Measurements from ENCODE around the gene DACT2.

DACT2 gene

DNA sequence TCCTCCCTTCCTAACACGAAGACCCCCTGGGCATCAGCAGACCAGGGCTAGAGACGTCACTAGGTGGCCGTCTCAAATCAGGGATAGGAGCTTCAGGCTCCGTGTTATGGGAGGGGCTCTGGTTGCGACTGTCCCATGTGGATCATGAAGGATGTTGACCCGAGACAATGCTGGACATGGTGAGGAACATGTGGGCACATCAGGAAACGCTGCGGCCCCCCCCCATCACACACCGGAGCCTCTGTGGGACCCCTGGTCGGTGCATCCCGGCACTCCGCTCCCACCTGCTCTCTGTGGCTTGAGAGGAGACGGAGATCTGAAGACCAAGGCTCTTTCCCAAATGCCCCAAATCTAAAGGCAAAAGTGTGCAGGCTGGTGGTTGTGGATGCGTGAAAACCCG lies 54.2 kb downstream of the DACT2 start:
- Histone ChIP-seq H3K36me3 (ENCODE audit: control insufficient read depth, low read depth, low read length) (no peaks in the 10 kb centered on the region), H3K27ac (ENCODE audit: low read length) (no peak overlapping the region), H3K9ac (ENCODE audit: low read length) (no peak overlapping the region), H3K4me3 (ENCODE audit: low read length) (no peak overlapping the region), H3K27me3 (ENCODE audit: control insufficient read depth, insufficient read depth, low read length) (no peaks in the 10 kb centered on the region), H3K9me3 (ENCODE audit: control insufficient read depth, low read depth, low read length) (no peaks in the 10 kb centered on the region), H3K4me1 (ENCODE audit: control insufficient read depth, low read depth, low read length) (no peaks in the 10 kb centered on the region)

DNA sequence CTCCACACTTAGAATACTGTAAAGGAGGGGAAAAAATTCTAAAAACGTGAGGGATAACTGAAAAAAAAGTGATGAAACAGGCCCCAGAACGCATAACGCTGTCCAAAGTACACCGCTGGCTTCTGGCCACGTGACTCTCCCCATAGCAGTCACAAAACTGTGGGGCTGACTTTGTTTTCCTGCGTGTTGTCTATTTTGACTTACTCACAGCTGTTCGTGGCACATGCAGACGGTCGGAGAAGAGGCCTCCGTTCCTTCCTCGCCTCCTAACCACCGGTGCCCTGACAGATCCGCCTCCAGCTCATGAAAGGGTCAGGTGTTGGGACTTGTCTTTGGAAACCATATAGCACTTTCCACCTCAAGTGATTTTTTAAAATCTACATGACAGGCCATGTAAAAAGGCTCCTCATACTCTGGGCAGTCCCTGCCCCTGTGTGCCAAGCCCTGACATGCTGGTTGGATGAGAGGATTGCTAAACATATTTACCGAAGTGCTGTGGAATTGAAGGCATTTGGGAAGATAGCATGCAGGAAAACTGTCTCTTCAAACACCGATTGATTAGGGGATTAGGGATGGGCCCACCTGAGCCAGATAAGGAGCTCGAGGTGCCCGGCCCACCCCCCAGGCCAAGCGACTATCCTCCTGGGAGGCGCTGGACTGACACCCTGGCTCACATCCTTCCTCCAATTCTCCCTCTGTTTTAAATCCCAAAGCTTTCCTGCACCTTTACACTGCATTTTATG lies 54.8 kb downstream of the DACT2 start:
- Histone ChIP-seq H3K36me3 (ENCODE audit: control insufficient read depth, low read depth, low read length) (no peaks in the 10 kb centered on the region), H3K9ac (ENCODE audit: low read length) (no peak overlapping the region), H3K27ac (ENCODE audit: low read length) (no peak overlapping the region), H3K4me1 (ENCODE audit: control insufficient read depth, low read depth, low read length) (no peaks in the 10 kb centered on the region), H3K4me3 (ENCODE audit: low read length) (no peak overlapping the region), H3K9me3 (ENCODE audit: control insufficient read depth, low read depth, low read length) (no peaks in the 10 kb centered on the region), H3K27me3 (ENCODE audit: control insufficient read depth, insufficient read depth, low read length) (no peaks in the 10 kb centered on the region)

DNA sequence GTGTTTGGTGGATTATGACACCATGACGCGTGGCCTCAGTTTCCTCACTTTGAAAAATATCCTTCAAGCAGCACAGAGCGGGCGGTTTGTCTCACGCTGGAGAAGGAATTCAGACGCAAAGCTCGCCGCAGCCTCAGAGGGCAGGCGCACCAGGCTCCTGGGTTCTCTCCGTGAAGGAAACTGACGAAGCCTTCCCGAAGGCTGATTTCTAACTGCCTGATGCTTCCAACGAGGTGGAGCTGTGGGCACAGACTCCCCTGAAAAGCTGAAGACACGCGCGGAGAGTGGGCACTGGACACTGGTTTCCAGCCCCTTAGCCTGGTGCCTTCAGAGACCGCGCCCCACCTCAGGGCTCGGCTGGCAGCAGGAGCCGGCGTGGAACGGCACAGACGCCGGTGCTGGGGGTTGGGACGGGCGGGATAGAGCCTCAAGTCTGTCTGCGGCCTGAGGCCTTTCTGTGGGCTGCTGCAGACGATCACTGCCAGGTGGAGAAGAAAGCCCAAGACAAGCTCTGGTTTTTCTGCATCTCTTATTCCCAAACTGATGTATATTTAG lies 56.1 kb downstream of the DACT2 start:
- Histone ChIP-seq H3K27ac (ENCODE audit: low read length) (no peak overlapping the region), H3K36me3 (ENCODE audit: control insufficient read depth, low read depth, low read length) (no peaks in the 10 kb centered on the region), H3K4me1 (ENCODE audit: control insufficient read depth, low read depth, low read length) (no peaks in the 10 kb centered on the region), H3K4me3 (ENCODE audit: low read length) (no peak overlapping the region), H3K9me3 (ENCODE audit: control insufficient read depth, low read depth, low read length) (no peaks in the 10 kb centered on the region), H3K27me3 (ENCODE audit: control insufficient read depth, insufficient read depth, low read length) (no peaks in the 10 kb centered on the region), H3K9ac (ENCODE audit: low read length) (no peak overlapping the region)

DNA sequence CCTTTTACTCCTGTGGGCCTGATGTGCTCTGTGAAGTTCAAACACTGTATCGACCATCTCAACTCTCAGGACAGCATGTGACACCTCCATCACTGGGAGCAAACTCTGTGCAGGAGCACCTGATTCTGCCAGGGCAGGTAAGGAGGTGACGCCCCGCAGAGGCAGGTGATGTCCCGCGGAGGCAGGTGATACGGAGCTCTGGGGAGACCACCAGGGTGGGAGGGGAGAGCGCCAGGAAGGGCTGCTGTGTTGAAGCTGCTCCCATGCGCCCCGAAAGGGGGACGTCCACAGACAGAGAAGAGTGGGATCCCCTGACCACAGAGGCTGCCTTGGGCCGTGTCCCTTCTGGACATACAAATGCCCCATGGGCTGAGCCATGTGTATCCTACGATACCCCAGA lies 58.3 kb downstream of the DACT2 start:
- no peak overlapping the region for H3K27ac ChIP-seq (ENCODE audit: low read length)
- no peaks in the 10 kb centered on the region for H3K4me1 ChIP-seq (ENCODE audit: control insufficient read depth, low read depth, low read length)
- no peaks in the 10 kb centered on the region for H3K9me3 ChIP-seq (ENCODE audit: control insufficient read depth, low read depth, low read length)
- no peak overlapping the region for H3K4me3 ChIP-seq (ENCODE audit: low read length)
- no peaks in the 10 kb centered on the region for H3K27me3 ChIP-seq (ENCODE audit: control insufficient read depth, insufficient read depth, low read length)
- no peaks in the 10 kb centered on the region for H3K36me3 ChIP-seq (ENCODE audit: control insufficient read depth, low read depth, low read length)
- H3K9ac ChIP-seq (ENCODE audit: low read length) = no peak overlapping the region

DNA sequence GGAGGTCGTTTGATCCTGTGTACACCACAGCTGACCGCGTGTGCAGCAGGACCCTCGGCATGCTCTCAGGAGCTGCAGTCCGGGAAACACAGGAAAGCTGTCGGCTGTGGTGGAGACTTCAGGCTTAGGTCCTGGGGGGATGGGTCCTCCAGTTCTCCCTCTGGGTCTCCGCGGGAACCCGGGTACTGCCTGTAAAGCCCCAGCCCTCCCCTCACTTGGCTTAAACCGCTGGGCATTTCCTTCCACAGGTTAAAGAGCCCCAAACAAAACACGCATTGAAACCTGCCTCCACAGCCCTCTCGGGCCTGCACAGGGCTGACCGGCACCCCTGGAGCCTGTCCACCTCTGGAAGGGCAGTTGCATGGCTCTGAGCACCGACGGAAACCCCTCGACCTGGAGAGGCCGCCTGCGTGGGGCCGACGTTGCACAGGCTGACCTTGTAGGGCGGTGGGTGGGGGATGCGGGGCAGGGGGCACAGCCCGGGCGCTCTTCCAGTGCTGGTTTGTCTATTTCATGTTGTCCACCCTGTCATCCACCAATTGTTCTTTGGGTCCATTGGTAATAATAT lies 59.1 kb downstream of the DACT2 start:
- no peaks in the 10 kb centered on the region for H3K36me3 ChIP-seq (ENCODE audit: control insufficient read depth, low read depth, low read length)
- no peak overlapping the region for H3K27ac ChIP-seq (ENCODE audit: low read length)
- no peak overlapping the region for H3K4me3 ChIP-seq (ENCODE audit: low read length)

DNA sequence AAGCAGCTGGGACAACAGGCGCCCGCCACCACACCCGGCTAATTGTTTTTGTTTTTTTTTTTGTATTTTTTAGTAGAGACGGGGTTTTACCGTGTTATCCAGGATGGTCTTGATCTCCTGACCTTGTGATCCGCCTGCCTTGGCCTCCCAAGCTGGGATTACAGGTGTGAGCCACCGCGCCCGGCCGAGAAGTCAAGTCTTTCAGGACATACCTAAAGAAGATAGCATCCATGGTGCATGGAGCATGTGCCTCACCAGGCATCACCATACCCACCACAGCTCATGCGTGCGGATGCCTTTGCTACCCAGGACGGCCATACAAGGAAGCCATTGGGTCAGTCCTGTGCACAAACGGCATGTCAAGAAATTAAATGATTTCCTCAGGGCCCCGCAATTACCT lies 60.8 kb downstream of the DACT2 start:
- H3K27ac ChIP-seq (ENCODE audit: low read length) = no peak overlapping the region
- no peaks in the 10 kb centered on the region for H3K9me3 ChIP-seq (ENCODE audit: control insufficient read depth, low read depth, low read length)
- no peak overlapping the region for H3K4me3 ChIP-seq (ENCODE audit: low read length)
- H3K4me1 ChIP-seq (ENCODE audit: control insufficient read depth, low read depth, low read length) = no peaks in the 10 kb centered on the region
- no peaks in the 10 kb centered on the region for H3K27me3 ChIP-seq (ENCODE audit: control insufficient read depth, insufficient read depth, low read length)
- H3K36me3 ChIP-seq (ENCODE audit: control insufficient read depth, low read depth, low read length) = no peaks in the 10 kb centered on the region
- H3K9ac ChIP-seq (ENCODE audit: low read length) = no peak overlapping the region

More for the DNA sequence above, 59.1 kb downstream of the DACT2 start:
- Histone ChIP-seq H3K9me3 (ENCODE audit: control insufficient read depth, low read depth, low read length) (no peaks in the 10 kb centered on the region), H3K9ac (ENCODE audit: low read length) (no peak overlapping the region), H3K27me3 (ENCODE audit: control insufficient read depth, insufficient read depth, low read length) (no peaks in the 10 kb centered on the region), H3K4me1 (ENCODE audit: control insufficient read depth, low read depth, low read length) (no peaks in the 10 kb centered on the region)

DNA sequence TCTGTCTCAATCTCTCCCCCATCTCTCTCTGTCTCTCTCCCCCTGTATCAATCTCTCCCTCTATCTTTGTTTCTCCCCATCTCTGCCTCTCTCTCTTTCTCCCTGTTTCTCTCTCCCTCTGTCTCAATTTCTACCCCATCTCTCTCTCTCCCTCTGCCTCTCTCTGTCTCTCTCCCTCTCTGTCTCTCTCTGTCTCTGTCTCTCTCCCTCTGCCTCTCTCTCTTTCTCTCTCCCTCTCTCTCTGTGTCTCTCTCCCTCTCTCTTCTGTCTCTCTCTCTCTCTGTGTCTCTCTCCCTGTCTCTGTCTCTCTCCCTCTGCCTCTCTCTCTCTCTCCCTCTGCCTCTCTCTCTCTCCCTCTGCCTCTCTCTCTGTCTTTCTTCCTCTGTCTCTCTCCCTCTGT lies 62.6 kb downstream of the DACT2 start:
- no peaks in the 10 kb centered on the region for H3K27me3 ChIP-seq (ENCODE audit: control insufficient read depth, insufficient read depth, low read length)
- no peaks in the 10 kb centered on the region for H3K9me3 ChIP-seq (ENCODE audit: control insufficient read depth, low read depth, low read length)

More for the DNA sequence above, 62.6 kb downstream of the DACT2 start:
- Histone ChIP-seq H3K9ac (ENCODE audit: low read length) (no peak overlapping the region), H3K36me3 (ENCODE audit: control insufficient read depth, low read depth, low read length) (no peaks in the 10 kb centered on the region), H3K4me3 (ENCODE audit: low read length) (no peak overlapping the region), H3K4me1 (ENCODE audit: control insufficient read depth, low read depth, low read length) (no peaks in the 10 kb centered on the region), H3K27ac (ENCODE audit: low read length) (no peak overlapping the region)

Measured in iPS-18a (cell line).